ENCODE measurements around the gene MICU1. TPM values are rescaled to one million over a fixed set of nuclear protein-coding genes. Genes with fewer than 3 reads are reported as not detected.

Gene MICU1
- total RNA-seq, 1 experiment from 2014 or later = 39.4 TPM

DNA sequence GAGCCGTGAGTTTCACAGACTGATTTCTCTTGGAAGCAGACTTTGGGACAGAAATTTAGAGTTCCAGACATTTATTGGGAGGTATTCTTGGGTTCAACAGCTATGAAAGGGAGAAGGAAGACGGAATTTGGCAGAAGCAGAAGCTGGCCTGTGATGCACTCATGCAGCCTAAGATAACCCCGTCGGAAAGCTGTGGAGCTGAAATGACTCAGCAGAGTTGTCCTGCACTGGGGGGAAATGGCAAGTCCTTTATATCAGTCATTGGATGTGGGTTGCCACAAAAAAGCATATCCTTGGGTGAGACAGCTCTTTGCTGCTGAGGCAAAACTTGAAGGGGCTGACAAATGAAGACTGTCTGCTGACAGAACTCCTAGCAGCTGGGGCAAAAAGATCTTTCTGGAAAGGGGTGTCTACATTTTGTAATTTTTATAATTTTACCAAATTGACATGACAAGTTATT lies 11.5 kb upstream of the MICU1 start:
- Histone ChIP-seq H3K9ac (ENCODE audit: low read length) (no peak overlapping the region), H3K4me2 (ENCODE audit: low read length) (no peak overlapping the region), H3K27ac (ENCODE audit: low read depth, low read length) (no peak overlapping the region), H3K9me2 (ENCODE audit: insufficient read depth) (no peaks in the 10 kb centered on the region), H3K36me3 (ENCODE audit: control insufficient read depth in 1 of 2, insufficient read depth in 2 of 2, low read length in 2 of 2) (no peaks in the 10 kb centered on the region), H2AFZ (ENCODE audit: low read depth, low read length, poor library complexity, severe bottlenecking) (no peak overlapping the region), H4K20me1 (ENCODE audit: insufficient read depth) (no peaks in the 10 kb centered on the region), H3K4me3 (replicated peaks in 1 of 2; ENCODE audit: low read depth in 1 of 2, low read length in 2 of 2) (no peak overlapping the region), H3K4me1 (ENCODE audit: control insufficient read depth in 1 of 2, insufficient read depth in 2 of 2, low read length in 2 of 2) (peaks cover 0 to 3% of the 10 kb centered on the region in 2 experiments; a peak in 1 of 4 replicates), H3K27me3 (ENCODE audit: insufficient read depth, low read length) (no peaks in the 10 kb centered on the region), H3K9me3 (ENCODE audit: control insufficient read depth in 1 of 2, insufficient read depth in 1 of 2, low read depth in 1 of 2, low read length in 2 of 2) (no peaks in the 10 kb centered on the region), H3K79me2 (ENCODE audit: insufficient read depth, low read length) (no peaks in the 10 kb centered on the region)
- ChIA-PET CTCF (no interaction called here), RAD21 (ENCODE audit: low non-redundant PET in 1 of 2, low total read pairs in 2 of 2, uncharacterized antibody in 2 of 2, unreplicated experiment in 2 of 2) (no interaction called here), POLR2A (no interaction called here)
- DNase-seq (ENCODE audit: low read depth, low spot score) = no peak
- BruUV-seq (replicated peaks) = no TSS peak
- intact Hi-C loops (cut with micrococcal nuclease) = no loop called here
- no peak for TF ChIP-seq ZFX (IDR thresholded peaks at IDR 0.05)
- TF ChIP-seq POLR2A (IDR thresholded peaks at IDR 0.05; ENCODE audit: borderline replicate concordance, extremely low read depth, insufficient read depth, insufficient read length) = no peak
- no peak for TF ChIP-seq TCF7L2 (IDR thresholded peaks at IDR 0.05; ENCODE audit: borderline replicate concordance, extremely low read depth, insufficient read depth, insufficient read length)
- no peak for TF ChIP-seq CTCF (IDR thresholded peaks at IDR 0.05 in 2 of 3, conservative IDR thresholded peaks at IDR 0.05 in 1 of 3; ENCODE audit: borderline replicate concordance in 1 of 3, insufficient read depth in 1 of 3, low read depth in 2 of 3, low read length in 2 of 3)
- TF ChIP-seq ZNF274 (IDR thresholded peaks at IDR 0.05; ENCODE audit: low read depth, low read length) = no peak
- no peak for TF ChIP-seq SP1 (IDR thresholded peaks at IDR 0.05; ENCODE audit: low read depth)
- no peak for TF ChIP-seq RAD21 (IDR thresholded peaks at IDR 0.05; ENCODE audit: low read depth)
- no peak for TF ChIP-seq CEBPB (IDR thresholded peaks at IDR 0.05; ENCODE audit: low read depth)
- no peak for TF ChIP-seq SRF (IDR thresholded peaks at IDR 0.05; ENCODE audit: low read depth)
- TF ChIP-seq, protein P1, sequence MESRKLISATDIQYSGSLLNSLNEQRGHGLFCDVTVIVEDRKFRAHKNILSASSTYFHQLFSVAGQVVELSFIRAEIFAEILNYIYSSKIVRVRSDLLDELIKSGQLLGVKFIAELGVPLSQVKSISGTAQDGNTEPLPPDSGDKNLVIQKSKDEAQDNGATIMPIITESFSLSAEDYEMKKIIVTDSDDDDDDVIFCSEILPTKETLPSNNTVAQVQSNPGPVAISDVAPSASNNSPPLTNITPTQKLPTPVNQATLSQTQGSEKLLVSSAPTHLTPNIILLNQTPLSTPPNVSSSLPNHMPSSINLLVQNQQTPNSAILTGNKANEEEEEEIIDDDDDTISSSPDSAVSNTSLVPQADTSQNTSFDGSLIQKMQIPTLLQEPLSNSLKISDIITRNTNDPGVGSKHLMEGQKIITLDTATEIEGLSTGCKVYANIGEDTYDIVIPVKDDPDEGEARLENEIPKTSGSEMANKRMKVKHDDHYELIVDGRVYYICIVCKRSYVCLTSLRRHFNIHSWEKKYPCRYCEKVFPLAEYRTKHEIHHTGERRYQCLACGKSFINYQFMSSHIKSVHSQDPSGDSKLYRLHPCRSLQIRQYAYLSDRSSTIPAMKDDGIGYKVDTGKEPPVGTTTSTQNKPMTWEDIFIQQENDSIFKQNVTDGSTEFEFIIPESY (IDR thresholded peaks at IDR 0.05; ENCODE audit: extremely low read depth, insufficient replicate concordance, low read length) = no peak
- no peak for TF ChIP-seq SIN3A (IDR thresholded peaks at IDR 0.05; ENCODE audit: low read depth)
- TF ChIP-seq, protein P2, sequence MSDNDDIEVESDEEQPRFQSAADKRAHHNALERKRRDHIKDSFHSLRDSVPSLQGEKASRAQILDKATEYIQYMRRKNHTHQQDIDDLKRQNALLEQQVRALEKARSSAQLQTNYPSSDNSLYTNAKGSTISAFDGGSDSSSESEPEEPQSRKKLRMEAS (IDR thresholded peaks at IDR 0.05) = no peak
- TF ChIP-seq EZH2phosphoT487 (IDR thresholded peaks at IDR 0.05; ENCODE audit: borderline replicate concordance) = no peak
- no peak for ATAC-seq

All from HCT116 (cell line).